Stimulated activated naive B cell treated with anti-CD40 and anti-IgM and Interleukin-4, amounts not matched to agents 10 μg/mL and 1 μg/mL and 100 μg/mL, for 72 hours (primary cell): ENCODE measurements around the gene DOCK1.
A peak's percentile ranks its signal among the peaks of the same experiment; 100 is the strongest.

Experiments used
- ATAC-seq, 2 donors: fragments of 150-1000 bp; cut with Tn5 transposase; replicated peaks; 2 replicates each; pipeline ENCODE4 v1.10.0; 2021; ENCODE audit warnings: moderate library complexity in 1 of 2
- DNase-seq: peaks from one replicate; pipeline ENCODE4 v3.0.0; 2021
- H3K27ac Mint-ChIP-seq: one replicate; pipeline ENCODE4 v1.8.0; 2022; ENCODE audit warnings: mild to moderate bottlenecking, mixed read lengths
- H3K27me3 Mint-ChIP-seq, 2 donors: one replicate each; pipeline ENCODE4 v1.8.0; 2022; ENCODE audit warnings: mixed read lengths in 2 of 2
- H3K36me3 Mint-ChIP-seq, 2 donors: one replicate each; pipeline ENCODE4 v1.8.0; 2022; ENCODE audit warnings: mixed read lengths in 2 of 2, mild to moderate bottlenecking in 1 of 2
- H3K4me1 Mint-ChIP-seq, 2 donors: one replicate each; pipeline ENCODE4 v1.8.0; 2022; ENCODE audit warnings: mixed read lengths in 2 of 2, mild to moderate bottlenecking in 1 of 2
- H3K4me3 Mint-ChIP-seq, 2 donors: one replicate each; pipeline ENCODE4 v1.8.0; 2022; ENCODE audit warnings: mild to moderate bottlenecking in 2 of 2, mixed read lengths in 2 of 2, moderate library complexity in 1 of 2
- H3K9me3 Mint-ChIP-seq, 2 donors: one replicate each; pipeline ENCODE4 v1.8.0; 2022; ENCODE audit warnings: mixed read lengths in 2 of 2, mild to moderate bottlenecking in 1 of 2

DOCK1 gene

DNA sequence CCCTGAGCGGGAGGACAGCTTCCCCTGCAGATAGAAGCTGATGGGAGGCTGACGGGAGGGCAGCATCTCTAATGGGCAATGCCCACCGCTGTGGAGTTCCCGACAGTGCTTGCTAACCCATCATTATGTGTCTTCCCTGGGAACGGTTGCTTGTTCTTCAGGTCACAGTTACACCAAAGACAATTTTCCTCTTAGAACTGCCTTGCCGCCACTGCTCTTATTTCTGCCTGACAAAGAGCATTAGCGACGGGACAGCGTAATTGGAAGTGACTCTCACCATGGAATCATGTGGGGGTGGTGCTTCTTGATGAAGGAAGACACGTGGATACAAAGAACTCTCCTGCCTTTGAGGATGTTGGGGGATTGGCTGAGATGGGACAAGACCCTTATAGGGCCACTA lies 562.6 kb downstream of the DOCK1 start:
- ATAC-seq (no peak), DNase-seq (no peak)
- Mint-ChIP-seq H3K27me3 (peaks cover 4 to 5% of the 10 kb centered on the region in 2 donors), H3K9me3 (peaks cover 3 to 4% of the 10 kb centered on the region in 2 donors), H3K4me3 (no peak overlapping the region), H3K27ac (no peak overlapping the region), H3K4me1 (no peaks in the 10 kb centered on the region), H3K36me3 (no peaks in the 10 kb centered on the region)

DNA sequence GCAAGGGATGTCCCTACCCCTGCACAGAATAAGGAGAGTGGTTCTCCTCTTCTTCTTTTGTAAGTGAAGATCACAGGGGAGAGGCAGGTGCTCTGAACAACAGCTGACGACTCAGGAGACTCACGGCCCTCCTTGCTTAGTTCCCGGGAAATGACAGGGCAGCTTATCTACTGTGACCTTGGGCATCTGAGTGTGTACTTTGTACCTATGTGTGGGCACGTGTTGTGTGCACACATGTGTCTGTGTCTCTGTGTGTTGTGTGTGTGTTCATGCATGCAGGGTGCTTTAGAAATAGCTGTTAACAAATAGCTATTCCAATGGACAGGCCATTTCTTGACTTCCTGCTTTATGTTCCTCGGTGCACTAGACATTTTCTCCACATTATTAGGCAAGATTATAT lies 563.4 kb downstream of the DOCK1 start:
- ATAC-seq (no peak), DNase-seq (no peak)
- Mint-ChIP-seq H3K27ac (no peak overlapping the region), H3K27me3 (peaks cover 4 to 5% of the 10 kb centered on the region in 2 donors), H3K36me3 (no peaks in the 10 kb centered on the region), H3K4me1 (no peaks in the 10 kb centered on the region), H3K4me3 (no peak overlapping the region), H3K9me3 (peaks cover 3 to 4% of the 10 kb centered on the region in 2 donors)

DNA sequence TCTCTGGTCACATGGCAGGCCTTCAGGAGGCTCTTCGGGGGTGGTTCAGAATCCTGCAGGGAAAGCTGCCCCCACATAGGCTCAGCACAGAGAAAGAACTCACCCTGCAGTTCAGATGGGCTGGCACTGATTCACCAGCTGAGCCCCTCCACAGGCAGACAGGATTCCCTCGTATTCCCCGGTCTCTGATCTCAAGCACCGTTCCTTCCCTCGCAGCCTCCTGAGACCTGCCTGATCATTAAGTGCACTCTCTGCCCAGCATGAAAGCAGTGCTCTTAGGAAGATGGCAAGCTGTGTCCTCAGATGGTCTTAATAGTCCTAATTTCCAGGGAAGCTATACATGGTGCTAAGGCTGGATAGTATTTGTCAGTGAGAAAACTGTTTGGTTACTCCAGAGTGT lies 565.7 kb downstream of the DOCK1 start:
- H3K36me3 Mint-ChIP-seq = no peaks in the 10 kb centered on the region
- no peaks in the 10 kb centered on the region for H3K4me1 Mint-ChIP-seq
- H3K9me3 Mint-ChIP-seq = peaks cover 4% of the 10 kb centered on the region in 2 donors
- no peak overlapping the region for H3K4me3 Mint-ChIP-seq
- ATAC-seq (no peak), DNase-seq (no peak)
- no peak overlapping the region for H3K27ac Mint-ChIP-seq
- H3K27me3 Mint-ChIP-seq = peaks cover 0 to 4% of the 10 kb centered on the region in 2 donors

DNA sequence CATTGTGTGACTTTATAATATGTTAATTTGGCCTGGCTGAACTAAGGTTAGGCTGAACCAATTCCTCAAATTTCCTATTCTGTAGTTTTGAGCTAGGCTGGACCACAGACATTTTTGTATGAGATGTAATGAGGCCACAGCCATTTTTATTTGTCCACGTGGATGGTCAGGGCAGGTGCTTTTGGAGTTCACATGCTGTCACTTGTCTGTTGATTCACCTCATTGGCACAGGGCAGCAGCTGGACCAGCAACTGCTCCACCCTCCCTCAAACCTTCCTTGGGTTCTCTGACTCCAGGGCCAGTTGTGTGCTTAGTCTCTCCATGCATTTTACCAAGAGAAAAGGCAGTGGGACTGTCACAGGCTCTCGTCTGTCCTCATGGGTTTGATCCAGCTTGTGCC lies 567.7 kb downstream of the DOCK1 start:
- no peak overlapping the region for H3K27ac Mint-ChIP-seq
- no peak for ATAC-seq

DNA sequence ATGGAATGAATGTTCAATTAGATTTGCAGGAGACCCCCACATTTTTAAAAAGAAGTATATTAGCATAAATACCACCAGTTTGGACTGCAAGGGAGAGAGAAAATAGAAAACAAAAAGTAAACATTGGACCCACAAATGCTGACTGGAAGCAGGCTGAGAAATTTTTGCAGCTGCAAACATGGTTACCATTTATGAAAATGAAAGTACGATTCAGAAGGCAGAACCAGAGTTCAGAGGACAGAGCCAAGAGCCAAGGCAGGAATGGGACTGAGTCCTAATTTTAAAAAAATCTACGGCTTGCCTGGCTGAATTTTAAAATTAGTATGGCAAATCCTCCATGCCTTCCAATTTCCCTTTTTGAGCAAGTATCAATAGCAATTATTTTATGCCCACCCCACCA lies 569.3 kb downstream of the DOCK1 start:
- no peaks in the 10 kb centered on the region for H3K4me1 Mint-ChIP-seq
- ATAC-seq = no peak
- no peak for DNase-seq
- H3K4me3 Mint-ChIP-seq = no peak overlapping the region
- H3K9me3 Mint-ChIP-seq = peaks cover 4 to 9% of the 10 kb centered on the region in 2 donors
- peaks cover 0 to 4% of the 10 kb centered on the region in 2 donors for H3K27me3 Mint-ChIP-seq
- no peaks in the 10 kb centered on the region for H3K36me3 Mint-ChIP-seq
- H3K27ac Mint-ChIP-seq = no peak overlapping the region

More for the DNA sequence above, 567.7 kb downstream of the DOCK1 start:
- peaks cover 4 to 9% of the 10 kb centered on the region in 2 donors for H3K9me3 Mint-ChIP-seq
- H3K36me3 Mint-ChIP-seq = no peaks in the 10 kb centered on the region
- no peak overlapping the region for H3K4me3 Mint-ChIP-seq
- H3K27me3 Mint-ChIP-seq = peaks cover 0 to 4% of the 10 kb centered on the region in 2 donors
- DNase-seq = no peak
- no peaks in the 10 kb centered on the region for H3K4me1 Mint-ChIP-seq

DNA sequence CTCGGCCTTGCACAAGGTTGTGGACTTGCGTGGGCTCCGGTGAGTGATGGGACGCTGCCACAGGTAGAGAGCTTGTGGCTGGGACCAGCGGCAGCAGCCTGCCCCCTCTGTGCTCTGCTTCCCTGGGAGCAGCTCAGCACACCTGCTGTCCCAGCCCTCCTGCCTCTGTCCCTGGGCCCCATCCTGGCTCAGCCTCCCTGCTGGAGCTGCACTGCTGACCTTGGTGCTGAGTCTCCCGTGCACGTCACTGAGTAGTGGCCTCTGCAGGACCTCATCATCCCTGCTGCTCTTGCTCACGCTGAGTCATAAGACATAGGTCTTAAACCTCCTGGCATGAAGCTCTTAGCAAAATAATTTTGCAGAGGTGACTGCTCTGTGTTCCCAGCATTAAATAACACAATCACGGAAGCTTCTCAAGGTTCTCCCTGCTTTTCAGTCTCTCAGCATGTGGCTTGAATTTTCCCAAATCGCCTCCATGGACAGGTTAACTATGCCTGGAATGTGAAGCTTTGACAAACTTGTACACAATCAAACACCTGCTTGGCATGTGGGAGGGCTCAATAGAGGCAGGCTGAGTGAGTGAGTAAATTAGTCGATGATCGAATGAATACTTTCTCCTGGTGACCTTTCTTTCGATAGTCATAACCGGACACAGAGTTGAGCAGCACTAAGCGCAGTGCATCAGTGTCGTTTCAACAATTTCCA lies 580.1 kb downstream of the DOCK1 start:
- no peak for DNase-seq
- Mint-ChIP-seq H3K9me3 (no peaks in the 10 kb centered on the region), H3K4me1 (no peaks in the 10 kb centered on the region)

DNA sequence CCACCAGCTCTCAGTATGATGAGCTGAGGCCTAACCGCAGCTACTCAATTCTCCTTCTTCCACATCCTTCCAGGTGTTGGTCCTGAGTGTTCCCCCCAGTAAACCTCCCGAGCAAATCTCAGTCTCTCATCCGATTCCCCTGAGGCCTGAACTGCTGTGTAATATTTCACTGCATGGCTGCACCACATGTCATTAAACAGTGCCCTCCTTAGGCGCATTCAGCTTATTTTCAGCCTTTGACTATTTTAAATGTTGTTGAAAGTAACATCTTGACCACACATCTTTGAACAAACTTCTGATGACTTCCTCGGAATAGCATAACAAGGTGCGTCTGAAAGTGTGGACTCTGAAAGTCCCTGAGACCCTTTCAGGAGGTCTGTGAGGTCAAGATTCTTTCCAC lies 581.1 kb downstream of the DOCK1 start:
- no peak overlapping the region for H3K27ac Mint-ChIP-seq

More for the DNA sequence above, 580.1 kb downstream of the DOCK1 start:
- Mint-ChIP-seq H3K4me3 (no peak overlapping the region), H3K36me3 (no peaks in the 10 kb centered on the region), H3K27me3 (peaks cover 7 to 19% of the 10 kb centered on the region in 2 donors), H3K27ac (no peak overlapping the region)
- no peak for ATAC-seq

DNA sequence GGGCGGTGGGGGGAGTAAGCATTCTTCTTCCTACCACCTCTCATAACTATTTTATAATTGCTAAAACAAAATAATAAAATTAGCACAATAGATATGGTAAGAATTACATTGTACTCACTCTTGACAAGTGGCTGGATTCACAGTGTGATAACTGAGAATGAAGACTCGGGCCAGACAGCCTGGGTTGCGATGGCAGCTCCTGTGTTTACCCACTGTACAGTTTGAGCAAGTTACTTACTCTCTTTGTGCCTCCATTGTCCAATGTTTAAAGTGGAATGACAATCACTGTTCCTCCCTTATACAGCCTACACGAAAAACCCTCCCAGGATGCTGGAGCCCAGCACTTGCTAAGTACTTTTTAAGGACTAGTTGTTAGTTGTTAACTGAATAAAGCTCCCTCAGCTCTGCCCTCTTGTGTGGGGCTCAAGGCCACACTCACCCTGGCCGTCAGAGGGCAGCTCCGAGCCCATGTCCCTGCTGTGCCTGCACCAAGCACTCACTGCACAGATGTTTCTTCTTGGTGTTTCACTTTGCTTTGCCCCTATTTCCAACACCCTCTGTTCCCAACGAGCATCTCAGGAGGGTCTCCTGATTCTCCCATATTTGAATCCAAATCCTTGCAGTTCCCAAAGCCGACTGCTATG lies 587.5 kb downstream of the DOCK1 start:
- ATAC-seq (no peak), DNase-seq (no peak)
- Mint-ChIP-seq H3K4me1 (no peaks in the 10 kb centered on the region), H3K4me3 (no peak overlapping the region), H3K27me3 (peaks cover 0 to 7% of the 10 kb centered on the region in 2 donors), H3K9me3 (peaks cover 0 to 3% of the 10 kb centered on the region in 2 donors), H3K36me3 (no peaks in the 10 kb centered on the region), H3K27ac (peak overlapping the region; percentile 62)

More for the DNA sequence above, 581.1 kb downstream of the DOCK1 start:
- no peak for DNase-seq
- no peaks in the 10 kb centered on the region for H3K4me1 Mint-ChIP-seq
- H3K4me3 Mint-ChIP-seq = no peak overlapping the region
- peaks cover 7 to 19% of the 10 kb centered on the region in 2 donors for H3K27me3 Mint-ChIP-seq
- H3K9me3 Mint-ChIP-seq = no peaks in the 10 kb centered on the region
- ATAC-seq = no peak
- H3K36me3 Mint-ChIP-seq = no peaks in the 10 kb centered on the region

DNA sequence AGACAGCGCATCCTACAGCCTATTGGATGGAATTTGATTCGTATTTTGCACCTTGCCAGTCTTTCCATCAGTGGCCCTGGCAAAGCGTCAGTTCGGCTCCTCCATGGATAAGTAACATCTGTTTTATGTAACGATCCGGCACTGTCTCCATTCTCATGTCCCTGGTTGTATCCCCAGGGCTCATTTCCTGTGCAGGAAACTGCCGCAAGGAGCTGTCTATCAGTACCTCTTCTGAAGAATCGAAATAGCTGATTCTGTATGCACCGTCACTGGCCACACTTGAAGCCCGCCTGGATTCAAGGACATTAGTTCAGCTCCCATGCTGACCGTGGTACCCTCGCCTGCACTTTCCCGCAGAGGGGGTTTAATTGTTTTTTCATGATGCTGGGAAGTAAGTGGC lies 590.8 kb downstream of the DOCK1 start:
- no peaks in the 10 kb centered on the region for H3K36me3 Mint-ChIP-seq
- no peak overlapping the region for H3K4me3 Mint-ChIP-seq
- peaks cover 3 to 4% of the 10 kb centered on the region in 2 donors for H3K9me3 Mint-ChIP-seq
- H3K4me1 Mint-ChIP-seq = no peaks in the 10 kb centered on the region
- ATAC-seq = no peak
- peaks cover 0 to 11% of the 10 kb centered on the region in 2 donors for H3K27me3 Mint-ChIP-seq
- no peak overlapping the region for H3K27ac Mint-ChIP-seq
- no peak for DNase-seq

DNA sequence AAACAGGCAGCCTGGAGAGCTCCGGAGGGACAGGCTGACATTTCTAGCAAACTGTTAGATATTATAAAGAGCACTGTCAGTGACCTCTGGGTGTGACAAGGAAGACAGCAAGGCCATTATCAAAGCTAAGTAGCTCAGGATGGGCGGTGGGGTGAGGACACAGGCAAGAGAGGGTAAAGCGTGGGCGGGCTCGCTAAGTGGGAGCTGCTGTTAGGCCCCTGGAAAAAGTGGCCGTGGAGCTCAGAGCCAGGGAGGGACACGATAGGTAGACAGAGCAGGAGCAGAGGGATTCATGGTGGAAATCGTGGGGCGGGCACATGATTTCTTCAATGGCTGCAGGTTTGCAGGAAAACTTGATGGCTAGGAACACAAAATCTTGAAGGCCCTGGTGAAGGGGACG lies 592.5 kb downstream of the DOCK1 start:
- Mint-ChIP-seq H3K4me3 (no peak overlapping the region), H3K9me3 (peaks cover 3 to 4% of the 10 kb centered on the region in 2 donors), H3K4me1 (no peaks in the 10 kb centered on the region), H3K27ac (no peak overlapping the region), H3K36me3 (peaks cover 0 to 1% of the 10 kb centered on the region in 2 donors), H3K27me3 (peaks cover 0 to 10% of the 10 kb centered on the region in 2 donors)
- ATAC-seq = no peak
- no peak for DNase-seq

DNA sequence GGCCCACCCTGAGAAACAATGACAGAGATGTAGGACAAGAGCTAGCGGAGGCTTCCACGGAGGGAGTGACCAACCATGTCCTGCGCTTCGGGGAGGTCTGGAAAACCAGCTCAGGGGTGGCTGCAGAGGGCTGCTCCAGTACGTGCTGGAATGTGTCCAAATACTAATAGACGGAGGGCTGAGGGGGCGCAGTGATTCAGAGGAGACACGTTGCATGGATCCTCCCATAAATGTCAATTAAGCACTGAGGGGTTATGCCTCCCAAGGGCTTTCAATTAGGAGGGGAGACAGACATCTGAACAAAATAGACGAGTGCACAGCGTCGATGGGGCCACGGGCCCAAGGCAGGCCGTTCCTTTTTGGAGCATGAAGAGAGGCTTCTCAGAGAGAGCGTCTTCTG lies 592.9 kb downstream of the DOCK1 start:
- no peak overlapping the region for H3K27ac Mint-ChIP-seq
- H3K27me3 Mint-ChIP-seq = peaks cover 0 to 6% of the 10 kb centered on the region in 2 donors
- DNase-seq (no peak), ATAC-seq (no peak)
- H3K9me3 Mint-ChIP-seq = peaks cover 0 to 4% of the 10 kb centered on the region in 2 donors
- peaks cover 0 to 1% of the 10 kb centered on the region in 2 donors for H3K36me3 Mint-ChIP-seq
- no peak overlapping the region for H3K4me3 Mint-ChIP-seq
- H3K4me1 Mint-ChIP-seq = no peaks in the 10 kb centered on the region

DNA sequence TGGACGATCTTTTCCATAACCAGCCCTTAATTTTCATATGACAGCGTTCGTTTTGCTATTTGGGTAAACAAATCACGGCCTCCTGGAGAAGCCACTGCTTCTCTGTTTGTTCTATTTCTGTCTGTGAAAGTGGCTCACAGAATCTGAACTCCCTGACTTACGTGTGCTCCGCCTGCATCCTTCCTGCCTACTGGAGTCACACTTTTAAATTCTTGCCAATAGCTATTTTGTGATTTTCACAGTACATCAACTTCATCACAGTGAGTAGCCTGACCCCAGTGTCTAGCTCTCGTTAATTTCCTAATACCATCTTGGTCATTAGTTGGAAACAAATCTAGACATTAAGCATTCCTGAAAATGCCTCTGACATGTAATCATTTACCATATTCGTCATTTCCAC lies 594.9 kb downstream of the DOCK1 start:
- peaks cover 0 to 5% of the 10 kb centered on the region in 2 donors for H3K27me3 Mint-ChIP-seq
- no peak overlapping the region for H3K4me3 Mint-ChIP-seq
- peaks cover 0 to 1% of the 10 kb centered on the region in 2 donors for H3K36me3 Mint-ChIP-seq
- no peaks in the 10 kb centered on the region for H3K4me1 Mint-ChIP-seq
- H3K9me3 Mint-ChIP-seq = peaks cover 0 to 4% of the 10 kb centered on the region in 2 donors
- no peak overlapping the region for H3K27ac Mint-ChIP-seq
- ATAC-seq (no peak), DNase-seq (no peak)
